ENCODE data around the gene CDK5RAP1.
"Not testable (repeated sequence)": the region's sequence is repeated elsewhere in the genome, so short reads cannot be mapped to it uniquely, and the experiment has no call there.

Gene CDK5RAP1

DNA sequence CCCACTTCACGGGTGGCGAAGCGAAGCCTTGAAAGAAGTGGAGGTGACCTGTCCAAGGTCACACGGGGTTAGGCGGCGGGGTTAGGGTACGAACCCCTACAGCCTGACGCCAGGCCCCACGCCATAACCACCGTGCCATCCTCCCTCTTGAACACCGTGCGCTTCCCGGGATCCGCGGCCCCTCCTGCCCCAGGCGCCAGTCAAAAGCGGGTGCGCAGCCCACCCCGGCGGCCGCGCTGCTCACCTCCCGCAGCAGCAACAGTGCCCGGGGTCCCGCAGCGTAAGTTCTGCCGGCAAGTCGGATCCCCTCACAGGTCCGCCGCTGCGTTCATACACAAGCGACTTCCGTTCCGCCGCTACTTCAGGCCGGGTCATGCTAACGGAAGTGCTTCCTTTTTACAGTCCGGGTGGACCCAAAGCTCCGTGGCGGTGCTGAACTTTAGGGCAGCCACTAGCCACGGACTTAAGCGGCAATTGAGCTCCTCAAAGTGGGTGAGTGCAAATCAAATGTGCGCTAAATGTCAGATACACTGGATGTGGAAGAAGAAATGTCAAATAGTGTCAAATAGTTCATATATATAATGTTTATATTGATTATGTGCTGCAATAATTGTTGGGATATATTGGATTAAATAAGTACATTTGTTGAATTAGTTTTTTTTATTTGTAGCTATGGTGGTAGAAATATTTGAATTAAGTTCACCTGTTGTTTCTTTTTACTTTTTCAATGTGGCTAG is at the start of gene CDK5RAP1:
Gene CDK5RAP1 (minus strand): TSS at position 336 of the 737 bp plus-strand sequence. CDS start 4,455 bp downstream, outside the sequence.
- peak; percentile 72 for DNase-seq

GRCh38 chr20:33450867-33451266 is 49.5 kb upstream of the CDK5RAP1 start:
- DNase-seq: no peak

GRCh38 chr20:33445881-33446625 is 44.7 kb upstream of the CDK5RAP1 start:
- DNase-seq: no peak

- no peak for DNase-seq
Measured at GRCh38 chr20:33444797-33445560, 43.7 kb upstream of the CDK5RAP1 start.

DNA sequence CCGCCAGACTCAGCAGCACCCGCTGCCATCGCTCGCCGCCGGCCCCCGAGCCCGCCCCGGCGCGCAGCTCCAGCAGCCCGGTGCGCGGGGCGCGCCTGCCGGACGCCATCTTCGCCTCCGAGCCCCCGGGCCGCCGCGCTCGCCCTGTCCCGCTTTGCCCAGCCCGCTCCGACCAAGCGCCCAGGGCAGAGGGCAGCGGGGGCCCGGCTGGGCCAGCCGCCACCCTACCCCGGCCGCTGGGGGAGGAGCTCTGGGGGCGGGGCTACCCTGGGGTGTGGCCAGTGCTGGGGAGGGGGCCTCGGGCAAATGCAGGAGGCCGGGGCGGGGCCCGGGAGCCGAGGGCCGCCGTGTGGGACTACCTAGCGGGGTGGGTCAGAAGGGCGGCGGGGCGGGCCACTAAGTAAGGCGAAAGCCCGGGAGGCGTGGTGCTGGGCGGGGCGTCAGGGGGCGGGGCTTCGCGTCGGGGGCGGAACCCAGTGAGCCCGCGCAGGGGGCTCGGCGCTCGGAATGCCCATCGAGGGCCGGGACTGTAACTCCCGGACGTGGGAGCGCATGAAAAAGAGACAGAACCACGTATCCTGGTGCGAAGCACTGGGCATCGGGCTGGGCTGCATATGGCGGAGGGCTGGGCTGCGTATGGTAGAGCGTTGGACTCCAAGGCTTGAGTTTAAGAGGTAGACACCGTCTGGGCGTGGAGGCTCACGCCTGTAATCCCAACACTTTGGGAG is 42.4 kb upstream of the CDK5RAP1 start, which contains the start of gene SNTA1:
Gene SNTA1 (minus strand): TSS at position 252 of the 728 bp plus-strand sequence. CDS start 143 bp downstream, at position 109.
- DNase-seq: peak; percentile 69

DNA sequence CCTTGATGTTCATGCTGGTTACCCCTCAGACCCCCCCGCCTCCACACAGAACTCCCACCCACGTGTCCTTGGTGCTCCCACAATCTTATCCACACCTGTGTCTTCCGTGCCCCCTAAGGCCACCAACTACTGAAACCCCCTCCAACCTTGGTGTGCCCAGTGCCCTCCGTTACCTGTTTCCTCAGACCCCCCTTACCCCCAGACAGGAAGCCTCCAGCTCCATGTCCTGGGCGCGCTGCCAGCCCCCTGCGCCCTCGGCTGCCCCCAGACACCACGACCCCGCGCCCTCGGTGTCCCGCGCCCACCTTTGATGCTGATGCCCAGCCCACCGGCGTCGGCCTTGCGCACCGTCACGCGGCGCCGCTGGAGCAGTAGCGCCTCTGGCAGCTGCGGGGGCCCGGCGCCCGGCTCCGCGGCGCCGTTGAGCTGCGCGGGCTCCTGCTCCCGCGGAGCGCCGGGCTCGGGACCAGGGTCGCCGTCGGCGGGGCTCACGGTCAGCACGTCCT is 41.7 kb upstream of the CDK5RAP1 start:
- DNase-seq: no peak

GRCh38 chr20:33442136-33443005 is 41.1 kb upstream of the CDK5RAP1 start:
- DNase-seq: no peak

DNA sequence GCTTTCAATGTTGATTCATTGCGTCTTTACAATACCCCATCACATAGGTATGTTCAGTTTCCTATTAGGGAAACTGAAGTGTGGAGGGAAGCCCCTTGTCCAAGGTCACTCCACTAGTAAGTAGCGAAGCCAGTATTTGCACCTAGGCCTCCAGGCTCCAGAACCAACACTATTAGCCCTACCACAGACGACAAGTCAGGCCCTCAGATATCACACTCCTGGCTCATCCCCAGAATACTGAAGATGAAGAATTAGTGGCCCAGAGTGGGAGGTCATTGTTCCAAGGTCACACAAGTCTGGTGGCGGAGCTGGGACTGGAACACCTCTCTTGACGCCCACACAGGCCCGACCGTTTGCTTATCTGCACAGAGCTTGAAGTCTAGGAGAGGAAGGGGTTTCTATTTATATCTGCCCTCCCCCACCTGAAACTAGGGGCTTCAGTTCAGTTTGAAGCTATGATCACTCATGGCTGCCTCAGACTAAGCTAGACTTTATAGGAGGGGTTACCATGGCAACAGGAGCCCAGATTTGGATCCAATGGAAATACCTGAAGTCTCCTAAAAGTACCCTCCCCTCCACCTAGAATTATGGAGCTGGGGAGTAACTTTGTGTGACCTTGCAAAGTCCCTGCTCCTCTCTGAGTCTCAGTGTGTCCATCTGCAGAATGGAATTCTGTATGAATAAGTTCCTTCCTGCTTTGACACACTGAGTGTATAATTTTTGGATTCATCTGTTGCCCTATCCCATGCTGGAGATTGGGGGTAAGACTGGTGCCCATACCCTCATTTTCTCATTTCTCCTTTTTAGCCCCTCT is 40.0 kb upstream of the CDK5RAP1 start:
- no peak for DNase-seq

GRCh38 chr20:33440562-33440961 is 39.2 kb upstream of the CDK5RAP1 start:
- not testable (repeated sequence) for DNase-seq

GRCh38 chr20:33438481-33438880 is 37.2 kb upstream of the CDK5RAP1 start:
- no peak for DNase-seq

DNA sequence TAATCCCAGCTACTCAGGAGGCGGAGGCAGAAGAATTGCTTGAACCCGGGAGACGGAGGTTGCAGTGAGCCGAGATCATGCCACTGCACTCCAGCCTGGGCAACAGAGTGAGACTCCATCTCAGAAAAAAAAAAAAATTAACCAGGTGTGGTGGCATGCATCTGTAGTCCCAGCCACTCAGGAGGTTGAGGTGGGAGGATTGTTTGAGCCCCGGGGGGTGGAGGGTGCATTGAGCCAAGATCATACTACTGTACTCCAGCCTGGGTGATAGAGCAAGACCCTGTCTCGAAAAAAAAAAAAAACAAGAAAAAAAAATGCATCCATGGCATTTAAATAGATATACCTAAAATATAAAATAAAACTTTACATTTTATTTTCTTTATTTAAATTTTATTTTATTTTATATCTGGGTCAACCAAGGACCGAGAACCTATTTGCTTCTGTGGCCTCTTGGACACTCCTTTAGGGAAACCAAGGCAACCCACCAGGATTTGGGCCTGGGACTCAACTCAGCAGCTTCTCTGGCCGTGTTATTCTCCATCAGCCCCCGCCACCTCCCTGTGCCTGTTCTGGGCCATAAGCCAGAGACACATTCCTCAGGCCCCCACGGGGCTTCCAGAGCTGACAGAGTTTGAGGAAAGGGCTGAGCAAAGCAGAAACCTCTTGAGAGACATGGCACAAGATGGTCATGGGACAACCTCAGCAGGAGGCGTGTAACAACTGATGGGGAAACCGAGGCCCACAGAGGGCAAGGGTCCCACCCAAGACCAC is 36.0 kb upstream of the CDK5RAP1 start:
- DNase-seq: no peak

DNA sequence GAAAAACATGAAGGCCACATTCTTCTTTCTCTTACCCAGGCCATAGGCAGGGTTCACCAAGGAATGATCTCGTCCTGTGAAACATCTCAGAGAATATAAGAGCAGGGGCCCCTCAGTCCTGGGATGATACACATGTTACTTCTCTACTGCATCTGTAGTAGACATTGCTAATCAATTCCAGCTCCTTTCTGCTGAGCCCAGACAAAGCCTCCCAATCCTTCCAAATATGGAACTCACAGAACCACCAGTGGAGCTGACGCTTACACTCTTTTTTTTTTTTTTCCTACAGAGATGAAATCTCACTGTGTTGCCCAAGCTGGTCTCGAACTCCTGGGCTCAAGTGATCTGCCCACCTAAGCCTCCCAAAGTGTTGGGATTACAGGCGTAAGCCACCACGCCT is 33.1 kb upstream of the CDK5RAP1 start:
- no peak for DNase-seq

- no peak for DNase-seq
Measured at GRCh38 chr20:33433465-33434234, 32.3 kb upstream of the CDK5RAP1 start.

DNA sequence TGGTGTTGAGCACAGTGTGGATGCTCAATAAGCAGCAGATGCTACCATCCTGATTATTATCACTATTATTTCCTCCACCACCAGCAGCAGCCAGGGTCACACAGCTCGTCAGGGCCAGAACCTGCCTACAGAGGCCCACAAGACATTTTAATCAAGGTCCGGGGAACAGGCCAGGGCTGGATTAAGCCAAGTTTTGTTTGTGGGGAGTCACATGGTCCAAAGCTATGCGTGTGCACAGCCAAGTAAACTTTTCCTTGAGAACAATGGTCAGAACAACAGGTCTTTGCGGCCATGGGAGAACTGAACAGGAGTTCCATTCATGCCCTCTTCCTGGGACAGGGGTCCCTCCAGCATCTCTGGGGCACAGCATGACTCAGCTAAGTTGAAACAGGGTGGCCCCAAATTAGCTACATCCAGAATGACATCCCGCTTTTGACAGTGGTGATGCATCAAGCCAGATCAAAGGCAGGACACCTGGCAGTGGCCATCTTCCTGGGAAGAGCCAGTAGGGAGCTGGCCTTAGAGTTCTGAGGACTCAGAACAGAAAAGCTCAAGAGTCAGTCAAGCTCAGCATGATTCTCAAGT is 30.6 kb upstream of the CDK5RAP1 start:
- DNase-seq: no peak

DNA sequence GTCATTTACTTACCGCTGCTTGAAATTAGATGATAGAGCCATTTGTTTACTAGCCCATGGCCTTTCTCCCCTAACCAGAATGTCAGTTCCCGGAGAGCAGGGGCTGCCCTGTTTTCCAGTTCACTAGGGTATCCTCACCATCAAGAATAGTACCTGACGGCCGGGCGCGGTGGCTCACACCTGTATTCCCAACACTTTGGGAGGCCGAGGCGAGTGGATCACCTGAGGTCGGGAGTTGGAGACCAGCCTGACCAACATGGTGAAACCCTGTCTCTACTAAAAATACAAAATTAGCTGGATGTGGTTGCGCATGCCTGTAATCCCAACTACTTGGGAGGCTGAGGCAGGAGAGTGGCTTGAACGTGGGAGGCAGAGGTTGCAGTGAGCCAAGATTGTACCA is 22.6 kb upstream of the CDK5RAP1 start:
- not testable (repeated sequence) for DNase-seq

GRCh38 chr20:33423141-33423834 is 22.0 kb upstream of the CDK5RAP1 start:
- no peak for DNase-seq

- DNase-seq: no peak
Measured at GRCh38 chr20:33419140-33419974, 18.0 kb upstream of the CDK5RAP1 start.
